Measurements from ENCODE around the gene RAG1. TPM values are rescaled to one million over a fixed set of nuclear protein-coding genes. Genes with fewer than 3 reads are reported as not detected.

RAG1 gene
- under 1 TPM; 0.22 to 0.60 (median 0.41) TPM for total RNA-seq

DNA sequence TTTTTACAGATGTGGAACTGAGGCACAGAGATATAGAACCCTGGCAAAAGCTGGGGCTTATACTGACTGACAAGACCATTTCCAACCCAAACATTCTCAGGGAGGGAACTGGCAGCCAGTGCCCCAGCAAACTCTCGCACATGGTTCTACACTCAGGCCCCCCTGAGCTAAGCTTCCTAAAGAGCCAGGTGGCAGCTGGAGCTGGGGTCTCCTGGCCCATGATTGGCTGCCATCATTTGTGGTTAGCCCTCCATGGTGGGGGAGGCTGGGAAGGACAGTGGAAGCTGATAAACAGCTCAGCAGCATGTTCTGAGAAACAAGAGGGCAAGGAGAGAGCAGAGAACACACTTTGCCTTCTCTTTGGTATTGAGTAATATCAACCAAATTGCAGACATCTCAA lies at the start of gene RAG1:
RAG1 (plus strand) TSS at position 314 of the 400 bp plus-strand sequence. CDS start 5,298 bp downstream, outside the sequence.
- WGBS, 2 donors: 81 to 100% methylated on average over 1 of the region's 1 CpG
- H3K27ac ChIP-seq: no peak within 1 kb of the TSS

DNA sequence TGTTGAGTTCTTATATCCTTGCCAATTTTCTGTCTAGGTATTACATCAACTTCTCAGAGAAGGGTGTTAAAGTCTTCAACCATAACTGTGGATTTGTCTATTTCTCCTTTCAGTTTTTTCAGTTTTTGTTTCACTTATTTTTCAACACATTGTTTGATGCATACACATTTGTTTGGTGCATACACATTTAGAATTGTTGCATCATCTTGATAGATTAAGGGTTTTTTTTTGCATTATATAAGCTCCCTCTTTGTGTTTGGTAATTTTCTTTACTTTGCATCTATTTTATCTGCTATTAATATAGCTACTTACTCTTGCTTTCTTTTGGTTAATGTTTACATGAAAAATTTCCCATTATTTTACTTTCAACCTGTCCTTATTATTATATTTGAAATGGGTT lies 37.0 kb upstream of the RAG1 start:
- Histone ChIP-seq H3K4me3 (no peak overlapping the region), H3K9me3 (peaks cover 0 to 6% (median 0%) of the 10 kb centered on the region in 4 donors), H3K27ac (no peak overlapping the region), H3K27me3 (no peaks in the 10 kb centered on the region), H3K4me1 (no peaks in the 10 kb centered on the region), H3K36me3 (no peaks in the 10 kb centered on the region)
- DNase-seq (ENCODE audit: low spot score in 2 of 2): no peak
- TF ChIP-seq POLR2A (IDR thresholded peaks at IDR 0.05) (no peak), EP300 (IDR thresholded peaks at IDR 0.05) (no peak)
- TF ChIP-seq, protein P1, sequence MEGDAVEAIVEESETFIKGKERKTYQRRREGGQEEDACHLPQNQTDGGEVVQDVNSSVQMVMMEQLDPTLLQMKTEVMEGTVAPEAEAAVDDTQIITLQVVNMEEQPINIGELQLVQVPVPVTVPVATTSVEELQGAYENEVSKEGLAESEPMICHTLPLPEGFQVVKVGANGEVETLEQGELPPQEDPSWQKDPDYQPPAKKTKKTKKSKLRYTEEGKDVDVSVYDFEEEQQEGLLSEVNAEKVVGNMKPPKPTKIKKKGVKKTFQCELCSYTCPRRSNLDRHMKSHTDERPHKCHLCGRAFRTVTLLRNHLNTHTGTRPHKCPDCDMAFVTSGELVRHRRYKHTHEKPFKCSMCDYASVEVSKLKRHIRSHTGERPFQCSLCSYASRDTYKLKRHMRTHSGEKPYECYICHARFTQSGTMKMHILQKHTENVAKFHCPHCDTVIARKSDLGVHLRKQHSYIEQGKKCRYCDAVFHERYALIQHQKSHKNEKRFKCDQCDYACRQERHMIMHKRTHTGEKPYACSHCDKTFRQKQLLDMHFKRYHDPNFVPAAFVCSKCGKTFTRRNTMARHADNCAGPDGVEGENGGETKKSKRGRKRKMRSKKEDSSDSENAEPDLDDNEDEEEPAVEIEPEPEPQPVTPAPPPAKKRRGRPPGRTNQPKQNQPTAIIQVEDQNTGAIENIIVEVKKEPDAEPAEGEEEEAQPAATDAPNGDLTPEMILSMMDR (IDR thresholded peaks at IDR 0.05): no peak

More for the DNA sequence above, at the start of gene RAG1:
- DNase-seq (ENCODE audit: low spot score in 2 of 2): no peak
- H3K36me3 ChIP-seq: no peaks in the 10 kb centered on the region
- no peaks in the 10 kb centered on the region for H3K4me1 ChIP-seq
- TF ChIP-seq POLR2A (IDR thresholded peaks at IDR 0.05) (no peak), EP300 (IDR thresholded peaks at IDR 0.05) (no peak)
- TF ChIP-seq, protein P1 (IDR thresholded peaks at IDR 0.05): no peak
- no peaks in the 10 kb centered on the region for H3K9me3 ChIP-seq
- no peak within 1 kb of the TSS for H3K4me3 ChIP-seq
- no peaks in the 10 kb centered on the region for H3K27me3 ChIP-seq

DNA sequence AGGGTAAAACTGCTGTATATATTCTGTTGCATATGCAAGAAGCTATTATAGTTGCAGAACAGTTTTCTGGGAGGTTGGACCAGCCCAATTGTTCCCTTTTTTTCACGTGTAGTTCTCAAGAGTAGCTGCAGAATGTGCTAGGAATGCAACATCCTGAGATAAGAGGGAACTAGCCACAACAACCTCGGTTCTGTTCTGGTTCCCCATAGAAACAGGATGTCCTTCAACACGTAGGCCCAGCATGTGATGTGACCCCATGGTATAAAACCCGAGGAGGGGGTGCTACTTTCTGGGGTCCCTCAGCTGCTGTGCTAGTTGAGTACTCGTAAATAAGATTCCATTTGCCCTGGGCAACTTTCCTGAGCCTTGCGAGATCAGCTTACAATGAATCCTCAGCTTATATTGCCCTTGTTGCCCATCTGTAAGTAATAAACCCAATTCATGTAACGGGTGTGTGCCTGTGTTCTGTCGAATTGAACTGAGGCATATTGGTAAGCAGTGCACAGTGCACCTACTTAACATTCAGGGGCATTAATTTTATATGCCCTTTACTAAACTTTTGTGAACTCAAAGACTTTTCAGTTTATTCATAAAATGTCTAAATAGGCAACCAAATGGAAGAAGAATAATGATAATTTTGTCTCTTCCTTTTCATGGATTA lies 34.7 kb upstream of the RAG1 start:
- H3K9me3 ChIP-seq: no peaks in the 10 kb centered on the region
- H3K27ac ChIP-seq: no peak overlapping the region
- DNase-seq (ENCODE audit: low spot score in 2 of 2): no peak
- 24 to 28% methylated on average over 8 of the region's 8 CpGs for WGBS, 2 donors
- H3K4me3 ChIP-seq: no peak overlapping the region
- no peaks in the 10 kb centered on the region for H3K27me3 ChIP-seq
- TF ChIP-seq EP300 (IDR thresholded peaks at IDR 0.05): no peak
- no peak for TF ChIP-seq POLR2A (IDR thresholded peaks at IDR 0.05)
- TF ChIP-seq, protein P1 (IDR thresholded peaks at IDR 0.05): no peak
- H3K4me1 ChIP-seq: no peaks in the 10 kb centered on the region
- no peaks in the 10 kb centered on the region for H3K36me3 ChIP-seq

DNA sequence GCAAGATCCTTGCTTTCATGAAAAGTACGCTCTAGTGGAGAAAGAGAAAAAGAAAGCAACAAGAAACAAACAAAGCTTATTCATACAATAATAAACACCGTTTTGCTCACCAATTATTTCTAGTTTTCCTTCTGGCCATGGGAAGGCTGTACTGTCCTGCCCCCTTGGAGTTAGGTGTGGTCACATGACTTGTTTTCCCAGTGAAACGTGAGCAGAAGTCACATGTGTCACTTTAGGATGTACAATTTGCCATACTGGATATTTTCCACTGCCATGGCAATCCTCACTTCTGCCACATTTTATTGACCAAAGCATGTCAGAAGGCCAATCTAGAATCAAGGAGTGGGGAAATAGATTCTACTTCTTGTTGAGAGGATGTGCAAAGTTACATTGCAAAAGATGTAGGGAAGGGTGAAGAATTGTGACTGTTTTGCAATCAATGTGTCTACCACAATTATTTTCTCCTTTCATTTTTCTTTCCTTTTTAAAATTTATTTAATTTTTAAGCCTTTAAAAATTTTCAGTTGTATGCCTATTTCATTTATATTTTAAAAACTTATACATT lies 33.4 kb upstream of the RAG1 start:
- Histone ChIP-seq H3K27me3 (no peaks in the 10 kb centered on the region), H3K9me3 (no peaks in the 10 kb centered on the region), H3K4me1 (no peaks in the 10 kb centered on the region), H3K27ac (no peak overlapping the region), H3K36me3 (no peaks in the 10 kb centered on the region), H3K4me3 (no peak overlapping the region)
- WGBS, 2 donors: 72 to 80% methylated on average over 3 of the region's 3 CpGs
- TF ChIP-seq, protein P1 (IDR thresholded peaks at IDR 0.05): no peak
- TF ChIP-seq POLR2A (IDR thresholded peaks at IDR 0.05): no peak
- no peak for DNase-seq (ENCODE audit: low spot score in 2 of 2)

DNA sequence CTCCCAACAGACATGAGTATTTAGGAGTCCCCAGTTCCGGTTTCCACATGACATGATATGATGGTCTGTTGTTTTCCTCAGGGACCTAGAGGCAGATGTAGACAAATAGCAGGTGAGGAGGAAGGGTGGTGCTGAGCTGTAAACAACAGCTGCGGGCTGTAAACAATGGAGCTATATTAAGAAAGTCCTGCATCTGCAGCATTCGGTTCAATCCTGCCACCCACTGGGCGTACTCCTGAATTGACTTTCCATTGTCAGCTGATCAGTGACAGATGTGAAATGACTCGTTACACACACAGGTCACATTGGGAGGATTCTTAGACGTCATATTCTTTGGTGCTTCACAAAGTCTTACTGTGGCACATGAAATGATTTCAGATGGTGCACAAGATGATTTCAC lies 26.8 kb upstream of the RAG1 start:
- H3K9me3 ChIP-seq: no peaks in the 10 kb centered on the region
- H3K27ac ChIP-seq: no peak overlapping the region
- H3K4me1 ChIP-seq: no peaks in the 10 kb centered on the region
- H3K36me3 ChIP-seq: no peaks in the 10 kb centered on the region
- no peaks in the 10 kb centered on the region for H3K27me3 ChIP-seq
- no peak overlapping the region for H3K4me3 ChIP-seq
- TF ChIP-seq POLR2A (IDR thresholded peaks at IDR 0.05) (no peak), EP300 (IDR thresholded peaks at IDR 0.05) (no peak)
- TF ChIP-seq, protein P1 (IDR thresholded peaks at IDR 0.05): no peak
- DNase-seq (ENCODE audit: low spot score in 2 of 2): no peak
- WGBS, 2 donors: 27 to 33% methylated on average over 6 of the region's 6 CpGs

Data from tibial nerve (tissue), 4 donors.